HG02678 (cell line): Measurements from ENCODE around the gene MYOCD.

ENCODE experiments used
- ATAC-seq: cut with Tn5 transposase; IDR thresholded peaks from one replicate; pipeline ENCODE4 v1.9.1; 2021; ENCODE audit warnings: mild to moderate bottlenecking, moderate library complexity; ENCODE audit not compliant: unreplicated experiment

The MYOCD gene

GRCh38 chr17:12642034-12642433 lies 23.7 kb upstream of the MYOCD start:
- ATAC-seq = no peak

GRCh38 chr17:12643822-12644221 lies 21.9 kb upstream of the MYOCD start:
- no peak for ATAC-seq

GRCh38 chr17:12644623-12645022 lies 21.1 kb upstream of the MYOCD start:
- ATAC-seq = no peak

- no peak for ATAC-seq
Observed at GRCh38 chr17:12646761-12647422, 18.8 kb upstream of the MYOCD start.

GRCh38 chr17:12648498-12648897 lies 17.2 kb upstream of the MYOCD start:
- ATAC-seq = no peak

GRCh38 chr17:12655936-12656335 lies 9.8 kb upstream of the MYOCD start:
- ATAC-seq = no peak

GRCh38 chr17:12656354-12656753 lies 9.3 kb upstream of the MYOCD start:
- no peak for ATAC-seq

GRCh38 chr17:12659500-12659899 lies 6.2 kb upstream of the MYOCD start:
- ATAC-seq = no peak

- no peak for ATAC-seq
Observed at GRCh38 chr17:12664252-12664651, 1.4 kb upstream of the MYOCD start.

GRCh38 chr17:12664894-12665262 lies 812 bp upstream of the MYOCD start:
- no peak for ATAC-seq

- ATAC-seq = no peak
Observed at GRCh38 chr17:12666718-12667117, 1.0 kb downstream of the MYOCD start.

GRCh38 chr17:12667299-12667958 lies 1.7 kb downstream of the MYOCD start:
- no peak for ATAC-seq

- ATAC-seq = no peak
Observed at GRCh38 chr17:12671906-12672305, 6.2 kb downstream of the MYOCD start.

- ATAC-seq = no peak
Observed at GRCh38 chr17:12672947-12673346, 7.3 kb downstream of the MYOCD start.

- ATAC-seq = no peak
Observed at GRCh38 chr17:12673788-12674187, 8.1 kb downstream of the MYOCD start.

GRCh38 chr17:12680407-12680897 lies 14.8 kb downstream of the MYOCD start:
- no peak for ATAC-seq

- no peak for ATAC-seq
Observed at GRCh38 chr17:12680993-12681392, 15.3 kb downstream of the MYOCD start.

GRCh38 chr17:12683299-12683698 lies 17.6 kb downstream of the MYOCD start:
- ATAC-seq = no peak

GRCh38 chr17:12686486-12686885 lies 20.8 kb downstream of the MYOCD start:
- ATAC-seq = no peak

- no peak for ATAC-seq
Observed at GRCh38 chr17:12688382-12688781, 22.7 kb downstream of the MYOCD start.

- ATAC-seq = no peak
Observed at GRCh38 chr17:12691173-12691572, 25.5 kb downstream of the MYOCD start.

- ATAC-seq = no peak
Observed at GRCh38 chr17:12693640-12694039, 27.9 kb downstream of the MYOCD start.

GRCh38 chr17:12706070-12706469 lies 40.4 kb downstream of the MYOCD start:
- ATAC-seq = no peak
